Neural cell (in vitro differentiated cells): ENCODE measurements around the gene ATP2C2. TPM values are rescaled to one million over a fixed set of nuclear protein-coding genes. Genes with fewer than 3 reads are reported as not detected.

ENCODE experiments used
- H2AFZ ChIP-seq: fragments of 200-600, 300-800 bp; sonication (generic), shearing (Covaris generic); 2 replicates; pipeline ENCODE4 v1.6.0; 2014; ENCODE audit warnings: low read depth, mild to moderate bottlenecking, antibody characterized with exemption, low read length, moderate library complexity
- H3F3A ChIP-seq: fragments of 200-600 bp; shearing (Covaris generic); 2 replicates; pipeline ENCODE4 v1.6.1; 2016; ENCODE audit warnings: mild to moderate bottlenecking, moderate library complexity, mixed read lengths, antibody characterized with exemption, low read length; ENCODE audit not compliant: insufficient read depth, poor library complexity, severe bottlenecking
- H3K27ac ChIP-seq: fragments of 200-600, 300-800 bp; sonication (generic), shearing (Covaris generic); 2 replicates; pipeline ENCODE4 v1.5.1; 2014; ENCODE audit warnings: mild to moderate bottlenecking, low read length, moderate library complexity
- H3K27me3 ChIP-seq: fragments of 300-800, 200-600 bp; sonication (generic), shearing (Covaris generic); 2 replicates; pipeline ENCODE4 v1.6.0; 2014; ENCODE audit warnings: mild to moderate bottlenecking, low read depth, low read length, moderate library complexity; ENCODE audit not compliant: insufficient read depth
- H3K36me3 ChIP-seq: fragments of 300-800, 200-600 bp; sonication (generic), shearing (Covaris generic); 2 replicates; pipeline ENCODE4 v1.5.1; 2014; ENCODE audit warnings: mild to moderate bottlenecking, antibody characterized with exemption, low read length, moderate library complexity; ENCODE audit not compliant: insufficient read depth
- H3K4me2 ChIP-seq: fragments of 300-800, 200-600 bp; sonication (generic), shearing (Covaris generic); 2 replicates; pipeline ENCODE4 v1.6.0; 2014; ENCODE audit warnings: mild to moderate bottlenecking, low read length
- H3K4me3 ChIP-seq: fragments of 300-800, 200-600 bp; sonication (generic), shearing (Covaris generic); 2 replicates; pipeline ENCODE4 v1.5.1; 2014; ENCODE audit warnings: mild to moderate bottlenecking, low read length, moderate library complexity
- H3K79me2 ChIP-seq: fragments of 200-600 bp; shearing (Covaris generic); replicated peaks from 2 replicates; pipeline ENCODE4 v1.6.0; 2014; ENCODE audit warnings: mild to moderate bottlenecking, low read length, moderate library complexity; ENCODE audit not compliant: insufficient read depth
- H3K9ac ChIP-seq: fragments of 300-800, 200-600 bp; sonication (generic), shearing (Covaris generic); 2 replicates; pipeline ENCODE4 v1.6.1; 2016; ENCODE audit warnings: mild to moderate bottlenecking, low read length, mixed read lengths
- H3K9me2 ChIP-seq: fragments of 200-600 bp; shearing (Covaris generic); 2 replicates; pipeline ENCODE4 v1.6.1; 2016; ENCODE audit warnings: mild to moderate bottlenecking, low read length, mixed read lengths; ENCODE audit not compliant: insufficient read depth
- H3K9me3 ChIP-seq: fragments of 200-600, 300-800 bp; sonication (generic), shearing (Covaris generic); 2 replicates; pipeline ENCODE4 v1.6.1; 2016; ENCODE audit warnings: mild to moderate bottlenecking, mixed run types, low read length, moderate library complexity, mixed read lengths
- H4K20me1 ChIP-seq: fragments of 200-600 bp; shearing (Covaris generic); 2 replicates; pipeline ENCODE4 v1.6.1; 2016; ENCODE audit warnings: mild to moderate bottlenecking, mixed run types; ENCODE audit not compliant: insufficient read depth
- EP300 ChIP-seq: fragments of 450-650 bp; conservative IDR thresholded peaks from 2 replicates; pipeline ENCODE4 v1.6.1; 2014; ENCODE audit warnings: antibody characterized with exemption, mild to moderate bottlenecking, moderate library complexity; ENCODE audit not compliant: poor library complexity, severe bottlenecking
- EZH2 ChIP-seq: fragments of 200-600, 300-800 bp; shearing (Covaris generic), sonication (generic); IDR thresholded peaks from 2 replicates; pipeline ENCODE4 v1.6.1; 2014; ENCODE audit warnings: antibody characterized with exemption, low read length, borderline replicate concordance, mild to moderate bottlenecking; ENCODE audit not compliant: insufficient read depth, poor library complexity, severe bottlenecking
- MXI1 ChIP-seq: fragments of 450-650 bp; conservative IDR thresholded peaks from 2 replicates; pipeline ENCODE4 v1.6.1; 2014; ENCODE audit warnings: antibody characterized with exemption, mild to moderate bottlenecking; ENCODE audit not compliant: poor library complexity, severe bottlenecking
- POLR2AphosphoS5 ChIP-seq: IDR thresholded peaks from 2 replicates; pipeline ENCODE4 v1.6.1; 2012
- RAD21 ChIP-seq: fragments of 450-650 bp; conservative IDR thresholded peaks from 2 replicates; pipeline ENCODE4 v1.6.1; 2014; ENCODE audit warnings: antibody characterized with exemption, mild to moderate bottlenecking, moderate library complexity
- SMC3 ChIP-seq: fragments of 450-650 bp; conservative IDR thresholded peaks from 2 replicates; pipeline ENCODE4 v1.6.1; 2014; ENCODE audit warnings: antibody characterized with exemption, mild to moderate bottlenecking, moderate library complexity; ENCODE audit not compliant: poor library complexity
- TAF1 ChIP-seq: IDR thresholded peaks from 2 replicates; pipeline ENCODE4 v1.6.1; 2012; ENCODE audit warnings: low read depth
- polyA minus RNA-seq: library from RNA; depleted of rRNA, polyadenylated mRNA; stranded (reverse); fragments of >200 nt; gene quantifications from 2 replicates; pipeline ENCODE4 v1.2.3, GENCODE V29; 2014
- polyA plus RNA-seq: library from polyadenylated mRNA; depleted of rRNA; stranded (reverse); fragments of >200 nt; gene quantifications from 2 replicates; pipeline ENCODE4 v1.2.3, GENCODE V29; 2014
- TF ChIP-seq, protein P1 (sequence below): fragments of 450-650 bp; IDR thresholded peaks from 2 replicates; pipeline ENCODE4 v1.5.1; 2014; ENCODE audit warnings: antibody characterized with exemption, mild to moderate bottlenecking, moderate library complexity; ENCODE audit not compliant: poor library complexity, severe bottlenecking
- TF ChIP-seq, protein P2 (sequence below): IDR thresholded peaks from 2 replicates; pipeline ENCODE4 v1.6.1; 2012; ENCODE audit warnings: borderline replicate concordance

Gene ATP2C2, protein sequence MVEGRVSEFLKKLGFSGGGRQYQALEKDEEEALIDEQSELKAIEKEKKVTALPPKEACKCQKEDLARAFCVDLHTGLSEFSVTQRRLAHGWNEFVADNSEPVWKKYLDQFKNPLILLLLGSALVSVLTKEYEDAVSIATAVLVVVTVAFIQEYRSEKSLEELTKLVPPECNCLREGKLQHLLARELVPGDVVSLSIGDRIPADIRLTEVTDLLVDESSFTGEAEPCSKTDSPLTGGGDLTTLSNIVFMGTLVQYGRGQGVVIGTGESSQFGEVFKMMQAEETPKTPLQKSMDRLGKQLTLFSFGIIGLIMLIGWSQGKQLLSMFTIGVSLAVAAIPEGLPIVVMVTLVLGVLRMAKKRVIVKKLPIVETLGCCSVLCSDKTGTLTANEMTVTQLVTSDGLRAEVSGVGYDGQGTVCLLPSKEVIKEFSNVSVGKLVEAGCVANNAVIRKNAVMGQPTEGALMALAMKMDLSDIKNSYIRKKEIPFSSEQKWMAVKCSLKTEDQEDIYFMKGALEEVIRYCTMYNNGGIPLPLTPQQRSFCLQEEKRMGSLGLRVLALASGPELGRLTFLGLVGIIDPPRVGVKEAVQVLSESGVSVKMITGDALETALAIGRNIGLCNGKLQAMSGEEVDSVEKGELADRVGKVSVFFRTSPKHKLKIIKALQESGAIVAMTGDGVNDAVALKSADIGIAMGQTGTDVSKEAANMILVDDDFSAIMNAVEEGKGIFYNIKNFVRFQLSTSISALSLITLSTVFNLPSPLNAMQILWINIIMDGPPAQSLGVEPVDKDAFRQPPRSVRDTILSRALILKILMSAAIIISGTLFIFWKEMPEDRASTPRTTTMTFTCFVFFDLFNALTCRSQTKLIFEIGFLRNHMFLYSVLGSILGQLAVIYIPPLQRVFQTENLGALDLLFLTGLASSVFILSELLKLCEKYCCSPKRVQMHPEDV
- polyA plus RNA-seq (not detected in 2 replicates), polyA minus RNA-seq (not detected in 2 replicates)

DNA sequence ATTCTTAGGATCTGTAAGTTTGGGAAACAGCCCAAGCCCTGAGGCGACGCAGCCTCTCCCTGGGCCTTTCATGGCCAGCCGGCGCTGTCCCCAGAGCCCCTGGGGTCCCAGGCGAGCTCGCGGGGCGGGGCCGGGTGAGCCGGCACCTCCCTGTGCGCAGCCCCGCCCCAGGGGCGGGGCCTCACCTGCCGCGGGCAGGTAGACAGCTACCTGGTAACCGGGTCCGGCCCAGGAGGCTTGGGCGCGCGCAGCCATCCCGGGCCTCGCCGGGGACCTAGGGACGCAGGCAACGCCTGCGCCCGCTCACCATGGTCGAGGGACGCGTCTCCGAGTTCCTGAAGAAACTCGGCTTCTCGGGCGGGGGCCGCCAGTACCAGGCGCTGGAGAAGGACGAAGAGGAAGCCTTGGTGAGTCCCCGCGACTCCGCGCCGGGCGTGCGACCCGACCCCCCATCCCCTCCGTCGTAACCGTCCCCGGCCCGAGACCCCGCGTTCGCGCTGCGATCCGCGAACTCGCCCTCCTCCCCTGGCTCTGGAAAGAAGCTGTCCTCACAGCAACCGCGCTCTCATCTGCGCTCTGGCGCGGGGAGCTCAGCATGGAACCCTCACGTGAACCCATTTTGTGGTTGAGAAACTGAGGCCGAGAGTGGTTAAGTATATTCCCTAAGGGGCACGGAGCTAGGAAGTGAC is at the start of gene ATP2C2:
Gene ATP2C2 (plus strand): TSS at position 231 of the 689 bp plus-strand sequence. CDS start 78 bp downstream, at position 309.
- Histone ChIP-seq H3K4me2 (peak within 1 kb of the TSS; percentile 18), H3K9ac (no peak within 1 kb of the TSS), H3K36me3 (no peaks in the 10 kb centered on the region), H3K9me3 (no peaks in the 10 kb centered on the region), H4K20me1 (no peaks in the 10 kb centered on the region), H3F3A (no peaks in the 10 kb centered on the region), H3K79me2 (no peaks in the 10 kb centered on the region), H3K27me3 (peaks cover 36% of the 10 kb centered on the region), H3K27ac (no peak within 1 kb of the TSS), H2AFZ (no peak within 1 kb of the TSS), H3K9me2 (no peaks in the 10 kb centered on the region), H3K4me3 (peak within 1 kb of the TSS; percentile 63)
- no peak for TF ChIP-seq EZH2
- no peak for TF ChIP-seq POLR2AphosphoS5
- TF ChIP-seq, protein P1, sequence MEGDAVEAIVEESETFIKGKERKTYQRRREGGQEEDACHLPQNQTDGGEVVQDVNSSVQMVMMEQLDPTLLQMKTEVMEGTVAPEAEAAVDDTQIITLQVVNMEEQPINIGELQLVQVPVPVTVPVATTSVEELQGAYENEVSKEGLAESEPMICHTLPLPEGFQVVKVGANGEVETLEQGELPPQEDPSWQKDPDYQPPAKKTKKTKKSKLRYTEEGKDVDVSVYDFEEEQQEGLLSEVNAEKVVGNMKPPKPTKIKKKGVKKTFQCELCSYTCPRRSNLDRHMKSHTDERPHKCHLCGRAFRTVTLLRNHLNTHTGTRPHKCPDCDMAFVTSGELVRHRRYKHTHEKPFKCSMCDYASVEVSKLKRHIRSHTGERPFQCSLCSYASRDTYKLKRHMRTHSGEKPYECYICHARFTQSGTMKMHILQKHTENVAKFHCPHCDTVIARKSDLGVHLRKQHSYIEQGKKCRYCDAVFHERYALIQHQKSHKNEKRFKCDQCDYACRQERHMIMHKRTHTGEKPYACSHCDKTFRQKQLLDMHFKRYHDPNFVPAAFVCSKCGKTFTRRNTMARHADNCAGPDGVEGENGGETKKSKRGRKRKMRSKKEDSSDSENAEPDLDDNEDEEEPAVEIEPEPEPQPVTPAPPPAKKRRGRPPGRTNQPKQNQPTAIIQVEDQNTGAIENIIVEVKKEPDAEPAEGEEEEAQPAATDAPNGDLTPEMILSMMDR: no peak
- TF ChIP-seq, protein P2, sequence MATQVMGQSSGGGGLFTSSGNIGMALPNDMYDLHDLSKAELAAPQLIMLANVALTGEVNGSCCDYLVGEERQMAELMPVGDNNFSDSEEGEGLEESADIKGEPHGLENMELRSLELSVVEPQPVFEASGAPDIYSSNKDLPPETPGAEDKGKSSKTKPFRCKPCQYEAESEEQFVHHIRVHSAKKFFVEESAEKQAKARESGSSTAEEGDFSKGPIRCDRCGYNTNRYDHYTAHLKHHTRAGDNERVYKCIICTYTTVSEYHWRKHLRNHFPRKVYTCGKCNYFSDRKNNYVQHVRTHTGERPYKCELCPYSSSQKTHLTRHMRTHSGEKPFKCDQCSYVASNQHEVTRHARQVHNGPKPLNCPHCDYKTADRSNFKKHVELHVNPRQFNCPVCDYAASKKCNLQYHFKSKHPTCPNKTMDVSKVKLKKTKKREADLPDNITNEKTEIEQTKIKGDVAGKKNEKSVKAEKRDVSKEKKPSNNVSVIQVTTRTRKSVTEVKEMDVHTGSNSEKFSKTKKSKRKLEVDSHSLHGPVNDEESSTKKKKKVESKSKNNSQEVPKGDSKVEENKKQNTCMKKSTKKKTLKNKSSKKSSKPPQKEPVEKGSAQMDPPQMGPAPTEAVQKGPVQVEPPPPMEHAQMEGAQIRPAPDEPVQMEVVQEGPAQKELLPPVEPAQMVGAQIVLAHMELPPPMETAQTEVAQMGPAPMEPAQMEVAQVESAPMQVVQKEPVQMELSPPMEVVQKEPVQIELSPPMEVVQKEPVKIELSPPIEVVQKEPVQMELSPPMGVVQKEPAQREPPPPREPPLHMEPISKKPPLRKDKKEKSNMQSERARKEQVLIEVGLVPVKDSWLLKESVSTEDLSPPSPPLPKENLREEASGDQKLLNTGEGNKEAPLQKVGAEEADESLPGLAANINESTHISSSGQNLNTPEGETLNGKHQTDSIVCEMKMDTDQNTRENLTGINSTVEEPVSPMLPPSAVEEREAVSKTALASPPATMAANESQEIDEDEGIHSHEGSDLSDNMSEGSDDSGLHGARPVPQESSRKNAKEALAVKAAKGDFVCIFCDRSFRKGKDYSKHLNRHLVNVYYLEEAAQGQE: no peak
- TF ChIP-seq RAD21: no peak
- no peak for TF ChIP-seq SMC3
- no peak for TF ChIP-seq MXI1
- TF ChIP-seq TAF1: no peak
- TF ChIP-seq EP300: no peak
